Right lobe of liver (tissue), 6 donors: ENCODE measurements around the gene CNR2. TPM values are rescaled to one million over a fixed set of nuclear protein-coding genes. Genes with fewer than 3 reads are reported as not detected.
"Not testable (repeated sequence)": the region's sequence is repeated elsewhere in the genome, so short reads cannot be mapped to it uniquely, and the experiment has no call there.

Source experiments
- ATAC-seq, 4 donors: fragments of 200-7000 bp; cut with Tn5 transposase; one replicate each; pipeline ENCODE4 v1.9.1; 2020; ENCODE audit warnings: mild to moderate bottlenecking in 4 of 4, moderate library complexity in 4 of 4
- DNase-seq, 3 donors: peaks; one replicate each; pipeline ENCODE4 v3.0.0-alpha.2; 2020
- H3K27ac ChIP-seq, 3 donors: fragments of 200-600 bp; one replicate each; pipeline ENCODE4 v1.8.0; 2022
- H3K27me3 ChIP-seq, 2 donors: fragments of 200-600 bp; one replicate each; pipeline ENCODE4 v1.8.0; 2022
- H3K36me3 ChIP-seq, 4 donors: fragments of 200-600 bp; sonication (generic) in 1 of 4; one replicate each; pipeline versions ENCODE4 v1.5.1 to v1.8.0; 2017 to 2022; ENCODE audit warnings: control low read depth in 1 of 4
- H3K4me1 ChIP-seq, 4 donors: fragments of 200-600 bp; sonication (generic) in 1 of 4; one replicate each; pipeline versions ENCODE4 v1.5.1 to v1.8.0; 2017 to 2022; ENCODE audit warnings: control low read depth in 1 of 4
- H3K4me3 ChIP-seq, 3 donors: fragments of 200-600 bp; one replicate each; pipeline ENCODE4 v1.8.0; 2022
- H3K9me3 ChIP-seq, 4 donors: fragments of 200-600 bp; sonication (generic) in 1 of 4; one replicate each; pipeline versions ENCODE4 v1.5.1 to v1.8.0; 2017 to 2022; ENCODE audit warnings: control low read depth in 1 of 4
- POLR2A ChIP-seq: fragments of 450-650 bp; IDR thresholded peaks from one replicate; pipeline ENCODE4 v1.6.1; 2017; ENCODE audit warnings: antibody characterized with exemption, mild to moderate bottlenecking
- WGBS: methylation state at CpG from one replicate; pipeline ENCODE4 v1.1.6; 2018; ENCODE audit warnings: low coverage, low lambda C conversion rate; ENCODE audit not compliant: insufficient coverage; ENCODE audit errors: missing lambda C conversion rate; 5-methylcytosine and 5-hydroxymethylcytosine counted together
- intact Hi-C, 2 donors: fragments of 100-400 bp; cut with DNase I; formaldehyde crosslinking; loops; one replicate each; pipeline versions ENCODE4 v1.11.2 to v1.14.1; 2022
- total RNA-seq, 6 experiments: library from RNA; depleted of rRNA in 2 of 6; stranded (reverse); fragments of >200 nt in 2 of 6; fragmentation: NEBNext Ultra II Directional in 3 of 6; extraction: Animal tissue kit (Norgen Biotek cat#: 25700) in 3 of 6; gene quantifications; one replicate each; pipeline versions ENCODE4 v1.1.0 to v1.2.4, GENCODE V29; 2016 to 2023
- TF ChIP-seq, protein P1 (sequence below), 4 donors: fragments of 200-600 bp in 3 of 4; fragments of 450-650 bp in 1 of 4; IDR thresholded peaks; one replicate each; pipeline versions ENCODE4 v1.5.1 to v1.8.0; 2016 to 2022; ENCODE audit warnings: antibody characterized with exemption in 4 of 4, mild to moderate bottlenecking in 2 of 4
- donor health status: DM: no; HTN: yes; CAD: no.
- donor health status: DM: no; HTN: no; CAD: no.
- donor health status: DM: no; HTN: no; CAD: no.
- donor health status: DM: no; HTN: yes; CAD: no.
- donor health status: DM: no; HTN: yes; CAD: no.

CNR2 gene
- total RNA-seq, 6 experiments from 2014 or later = 0.04 to 0.07 (median 0.06) TPM; not detected in 2

DNA sequence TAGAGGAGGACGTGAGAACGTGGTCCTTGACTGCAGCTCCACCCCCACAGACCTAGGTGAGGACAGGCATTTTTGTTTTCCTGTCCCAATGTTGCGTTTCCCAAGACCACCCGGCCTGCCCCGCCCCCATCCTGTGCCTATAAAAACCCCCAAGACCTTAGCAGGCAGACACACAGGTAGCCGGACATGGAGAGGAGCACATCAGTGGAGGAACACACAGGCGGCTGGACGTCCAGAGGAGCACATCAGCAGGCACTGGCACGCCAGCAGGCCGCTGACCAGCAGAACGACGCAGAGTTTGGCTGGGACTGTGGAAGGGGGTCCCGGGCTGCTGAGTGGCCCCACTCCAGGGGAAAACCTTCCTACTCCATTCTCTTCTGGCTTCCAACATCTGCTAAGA is 75.3 kb downstream of the CNR2 start:
- ATAC-seq = peak; percentile 14 to 24 (median 21)
- Histone ChIP-seq H3K36me3 (no peaks in the 10 kb centered on the region), H3K9me3 (no peaks in the 10 kb centered on the region), H3K4me3 (peak overlapping the region in 2 of 3 donors; percentile 18 to 47), H3K27ac (no peak overlapping the region), H3K27me3 (no peaks in the 10 kb centered on the region), H3K4me1 (peaks cover 0 to 6% (median 0%) of the 10 kb centered on the region in 4 donors)
- TF ChIP-seq, protein P1, sequence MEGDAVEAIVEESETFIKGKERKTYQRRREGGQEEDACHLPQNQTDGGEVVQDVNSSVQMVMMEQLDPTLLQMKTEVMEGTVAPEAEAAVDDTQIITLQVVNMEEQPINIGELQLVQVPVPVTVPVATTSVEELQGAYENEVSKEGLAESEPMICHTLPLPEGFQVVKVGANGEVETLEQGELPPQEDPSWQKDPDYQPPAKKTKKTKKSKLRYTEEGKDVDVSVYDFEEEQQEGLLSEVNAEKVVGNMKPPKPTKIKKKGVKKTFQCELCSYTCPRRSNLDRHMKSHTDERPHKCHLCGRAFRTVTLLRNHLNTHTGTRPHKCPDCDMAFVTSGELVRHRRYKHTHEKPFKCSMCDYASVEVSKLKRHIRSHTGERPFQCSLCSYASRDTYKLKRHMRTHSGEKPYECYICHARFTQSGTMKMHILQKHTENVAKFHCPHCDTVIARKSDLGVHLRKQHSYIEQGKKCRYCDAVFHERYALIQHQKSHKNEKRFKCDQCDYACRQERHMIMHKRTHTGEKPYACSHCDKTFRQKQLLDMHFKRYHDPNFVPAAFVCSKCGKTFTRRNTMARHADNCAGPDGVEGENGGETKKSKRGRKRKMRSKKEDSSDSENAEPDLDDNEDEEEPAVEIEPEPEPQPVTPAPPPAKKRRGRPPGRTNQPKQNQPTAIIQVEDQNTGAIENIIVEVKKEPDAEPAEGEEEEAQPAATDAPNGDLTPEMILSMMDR (IDR thresholded peaks at IDR 0.05) = no peak
- TF ChIP-seq POLR2A = no peak
- intact Hi-C loops = no loop called here
- DNase-seq = no peak
- 23% methylated on average over 5 of the region's 13 CpGs for WGBS

DNA sequence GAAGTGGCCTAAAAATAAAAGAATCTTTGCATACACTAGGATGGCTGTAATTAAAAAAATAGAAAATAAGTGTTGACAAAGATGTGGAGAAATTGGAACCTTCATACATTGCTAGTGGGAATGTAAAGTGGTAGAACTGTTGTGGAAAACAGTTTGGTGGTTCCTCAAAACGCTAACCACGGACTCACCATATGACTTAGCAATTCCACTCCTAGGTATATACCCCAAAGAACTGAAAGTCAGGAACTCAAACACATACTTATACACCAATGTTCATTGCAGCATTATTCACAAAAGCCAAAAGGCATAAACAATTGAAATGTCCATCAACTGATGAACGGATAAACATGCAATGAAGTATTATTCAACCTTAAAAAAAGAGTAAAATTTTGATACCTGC is 77.1 kb downstream of the CNR2 start:
- ATAC-seq (no peak), DNase-seq (no peak)
- Histone ChIP-seq H3K27me3 (no peaks in the 10 kb centered on the region), H3K9me3 (no peaks in the 10 kb centered on the region), H3K27ac (no peak overlapping the region), H3K4me3 (no peak overlapping the region), H3K4me1 (peaks cover 0 to 6% (median 0%) of the 10 kb centered on the region in 4 donors), H3K36me3 (no peaks in the 10 kb centered on the region)
- TF ChIP-seq, protein P1 (IDR thresholded peaks at IDR 0.05) = no peak
- no peak for TF ChIP-seq POLR2A
- intact Hi-C loops = no loop called here
- WGBS = 74% methylated on average over 3 of the region's 3 CpGs

DNA sequence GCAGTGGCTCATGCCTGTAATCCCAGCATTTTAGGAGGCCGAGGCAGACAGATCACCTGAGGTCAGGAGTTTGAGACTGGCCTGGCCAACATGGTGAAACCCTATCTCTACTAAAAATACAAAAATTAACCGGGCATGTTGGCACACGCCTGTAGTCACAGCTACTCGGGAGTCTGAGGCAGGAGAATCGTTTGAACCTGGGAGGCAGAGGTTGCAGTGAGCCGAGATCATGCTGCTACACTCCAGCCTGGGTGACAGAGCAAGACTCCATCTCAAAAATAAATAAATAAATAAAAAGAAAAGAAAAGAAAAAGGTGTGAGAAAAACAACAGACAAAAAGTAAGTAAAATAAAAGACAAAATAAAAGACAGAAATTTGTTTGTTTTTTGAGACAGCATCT is 79.0 kb downstream of the CNR2 start:
- ATAC-seq, intact Hi-C loops, H3K27me3 ChIP-seq, H3K27ac ChIP-seq, H3K36me3 ChIP-seq, H3K9me3 ChIP-seq, DNase-seq, H3K4me3 ChIP-seq: not testable (repeated sequence)
- WGBS = 42% methylated on average over 6 of the region's 6 CpGs
- H3K4me1 ChIP-seq = peaks cover 0 to 13% (median 0%) of the 10 kb centered on the region in 4 donors

DNA sequence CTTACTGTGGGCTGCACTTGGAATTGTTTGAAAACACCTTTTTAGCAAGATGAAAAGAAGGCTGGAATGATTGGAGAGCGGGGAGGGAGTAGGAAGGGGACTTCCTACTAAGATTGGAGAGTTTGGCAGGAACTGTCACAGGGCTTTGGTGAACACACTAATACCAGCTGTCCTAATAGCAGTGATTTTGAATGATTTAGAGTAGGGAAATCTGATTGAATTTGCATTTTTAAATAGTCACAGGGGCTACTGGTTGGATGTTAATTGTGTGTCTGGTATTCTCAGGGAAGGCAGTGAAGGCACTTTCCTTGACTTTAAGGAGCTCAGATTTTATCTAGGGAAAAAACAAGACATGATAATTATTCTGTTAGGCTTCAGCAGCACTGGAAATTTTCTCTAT is 85.4 kb downstream of the CNR2 start:
- WGBS = 63% methylated on average over 1 of the region's 1 CpG
- H3K4me1 ChIP-seq = peaks cover 0 to 18% (median 0%) of the 10 kb centered on the region in 4 donors

DNA sequence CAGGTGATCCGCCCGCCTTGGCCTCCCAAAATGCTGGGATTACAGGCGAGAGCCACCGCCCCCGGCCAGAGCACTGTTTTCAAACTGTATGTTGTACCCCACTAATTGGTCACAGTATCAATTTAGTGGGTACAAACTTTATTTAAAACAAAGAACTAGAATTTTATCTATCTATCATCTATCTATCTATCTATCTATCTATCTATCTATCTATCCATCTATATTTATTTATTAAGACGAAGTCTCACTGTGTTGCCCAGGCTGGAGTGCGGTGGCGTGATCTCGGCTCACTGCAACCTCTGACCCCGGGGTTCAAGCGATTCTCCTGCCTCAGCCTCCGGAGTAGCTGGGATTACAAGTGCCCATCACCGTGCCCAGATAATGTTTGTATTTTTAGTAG is 86.6 kb downstream of the CNR2 start:
- H3K4me3 ChIP-seq, H3K27ac ChIP-seq, H3K9me3 ChIP-seq, DNase-seq, ATAC-seq, H3K27me3 ChIP-seq, intact Hi-C loops, H3K36me3 ChIP-seq: not testable (repeated sequence)
- 69% methylated on average over 13 of the region's 13 CpGs for WGBS
- H3K4me1 ChIP-seq = peaks cover 0 to 18% (median 0%) of the 10 kb centered on the region in 4 donors

More for the DNA sequence above, 85.4 kb downstream of the CNR2 start:
- Histone ChIP-seq H3K9me3 (no peaks in the 10 kb centered on the region), H3K27ac (no peak overlapping the region), H3K27me3 (no peaks in the 10 kb centered on the region), H3K4me3 (no peak overlapping the region), H3K36me3 (no peaks in the 10 kb centered on the region)
- DNase-seq (no peak), ATAC-seq (no peak)
- no peak for TF ChIP-seq POLR2A
- TF ChIP-seq, protein P1 (IDR thresholded peaks at IDR 0.05) = no peak
- intact Hi-C loops = no loop called here
